ENCODE results near the gene TRAM2.

TRAM2 gene

DNA sequence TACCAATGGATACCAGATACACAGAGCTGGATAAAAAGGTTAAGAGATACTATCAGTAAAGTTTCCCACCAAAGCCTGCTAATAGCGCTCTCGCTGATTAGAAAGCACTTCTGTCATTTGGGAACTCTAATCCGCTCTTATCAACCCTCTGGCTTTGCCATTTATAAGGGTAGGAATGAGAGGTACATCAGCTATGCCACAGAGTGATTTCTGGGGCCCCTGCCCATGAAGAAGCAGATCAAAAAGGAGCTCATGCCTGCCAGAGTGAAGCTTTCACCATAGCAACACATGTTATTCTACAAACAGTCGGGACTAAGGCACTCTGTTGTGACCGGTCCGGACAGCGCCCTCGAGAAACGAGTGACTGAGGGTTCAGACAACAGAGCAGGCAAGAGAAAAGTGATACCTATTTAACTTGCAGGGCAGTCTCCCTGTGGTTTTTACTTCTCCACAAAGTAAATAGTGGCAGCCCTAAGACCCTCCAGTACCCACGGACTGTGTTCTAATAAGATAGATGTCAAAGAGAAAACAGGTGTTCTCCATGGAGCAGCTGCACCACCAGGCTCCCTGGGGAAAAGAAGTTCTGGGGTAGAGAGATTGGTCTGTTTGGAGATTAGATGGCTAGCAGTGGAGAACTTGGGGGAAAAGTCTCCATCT lies 5.6 kb downstream of the TRAM2 start:
- no peak for DNase-seq (ENCODE audit: low read depth in 2 of 3, low spot score in 2 of 3)

DNA sequence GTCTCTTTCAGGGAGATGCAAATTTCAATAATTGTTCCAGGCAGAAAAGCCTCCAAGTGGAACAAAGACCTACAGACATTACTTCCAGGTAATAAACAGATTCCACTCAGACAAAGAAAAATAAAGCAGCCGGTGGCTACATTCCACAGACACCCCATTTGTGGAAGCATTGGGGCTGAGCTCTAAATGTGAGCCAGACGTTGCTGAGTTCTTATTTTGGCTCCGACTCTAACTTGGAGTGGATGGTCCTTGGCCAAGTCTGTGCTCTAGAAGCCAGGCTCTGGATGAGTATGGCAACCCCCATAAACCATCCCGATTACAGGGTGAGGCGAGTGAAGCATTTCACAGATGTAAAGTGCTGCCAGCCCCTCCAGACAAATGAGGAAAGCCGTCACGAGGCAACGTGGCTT lies 6.6 kb downstream of the TRAM2 start:
- DNase-seq (ENCODE audit: low read depth in 2 of 3, low spot score in 2 of 3) = no peak

DNA sequence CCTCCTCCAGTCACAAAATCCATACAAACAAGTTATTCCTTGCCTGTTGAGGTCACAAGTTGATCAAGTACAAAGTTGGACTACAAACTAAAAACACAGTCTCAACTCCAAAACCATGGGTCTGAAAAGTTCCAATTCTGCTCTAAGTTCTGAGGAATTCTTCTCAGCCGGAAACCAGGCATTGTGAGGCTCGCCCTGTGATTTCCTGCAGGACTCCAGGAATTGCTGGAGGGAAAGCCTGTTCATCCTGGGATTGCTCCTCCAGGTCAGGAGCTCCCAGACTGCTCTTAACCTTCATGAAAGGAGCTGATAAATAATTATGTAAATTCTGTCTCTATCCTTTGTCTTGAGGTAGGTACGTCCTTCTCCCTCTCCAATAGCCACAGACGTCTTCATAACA lies 8.5 kb downstream of the TRAM2 start:
- DNase-seq (ENCODE audit: low read depth in 2 of 3, low spot score in 2 of 3) = no peak

DNA sequence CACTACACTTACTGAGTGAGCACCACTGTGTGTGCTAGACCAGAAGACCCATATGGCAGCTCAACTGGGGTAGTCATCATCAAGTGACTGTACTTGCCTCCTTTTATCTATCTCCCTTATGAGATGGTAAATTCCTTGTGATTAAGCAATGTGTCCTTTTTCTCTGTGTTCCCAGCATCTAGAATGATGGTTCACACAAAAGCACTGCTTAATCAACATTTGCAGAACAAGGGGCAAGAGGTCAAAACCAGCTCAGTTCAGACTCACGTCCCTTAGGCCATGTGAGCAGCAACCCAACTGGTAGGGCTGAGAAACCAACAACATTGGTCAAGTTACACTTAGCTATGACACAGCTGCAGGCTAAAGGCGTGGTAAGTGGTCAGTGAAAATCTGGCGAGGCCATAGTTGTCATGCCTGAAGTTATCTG lies 10.0 kb downstream of the TRAM2 start:
- no peak for DNase-seq (ENCODE audit: low read depth in 2 of 3, low spot score in 2 of 3)

DNA sequence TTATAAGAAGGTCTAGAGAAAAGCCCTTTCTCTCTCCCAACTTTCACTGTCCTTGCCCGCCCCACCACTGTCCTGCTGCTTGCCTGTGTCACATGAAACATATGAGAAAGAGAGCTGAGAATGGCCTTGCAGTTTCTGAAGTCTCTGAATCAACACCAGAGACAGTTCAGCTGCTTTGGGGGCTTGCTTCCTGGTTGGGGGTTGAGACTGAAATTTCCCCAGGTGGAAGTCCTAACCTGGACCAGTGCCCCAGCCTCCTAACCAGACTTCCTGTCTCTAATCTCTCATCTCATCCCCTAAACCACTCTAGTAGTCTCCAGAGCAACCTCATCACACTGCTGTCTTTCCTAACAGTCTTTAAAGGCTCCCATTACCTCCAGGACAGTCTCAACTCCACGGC lies 10.7 kb downstream of the TRAM2 start:
- no peak for DNase-seq (ENCODE audit: low read depth in 2 of 3, low spot score in 2 of 3)

DNA sequence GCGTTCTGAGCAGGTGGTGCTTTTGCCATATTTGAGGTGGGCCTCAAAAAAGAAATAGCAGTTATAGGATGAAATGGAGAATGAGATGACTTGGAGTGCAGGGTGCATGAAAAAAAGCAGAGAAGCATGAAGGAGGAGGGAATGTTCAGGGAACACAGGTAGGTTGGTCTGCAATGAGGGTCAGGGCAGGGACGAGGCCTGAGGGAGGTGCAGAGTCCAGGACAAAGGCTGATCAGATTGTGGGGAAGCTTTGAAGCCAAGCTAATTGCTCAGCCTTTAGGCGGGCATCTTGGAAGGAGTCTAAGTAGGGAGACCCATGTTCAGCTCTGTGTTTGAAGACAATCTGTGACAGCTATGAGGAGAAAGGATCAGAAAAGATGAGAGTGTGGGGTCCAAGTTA lies 12.0 kb downstream of the TRAM2 start:
- DNase-seq (ENCODE audit: low read depth in 2 of 3, low spot score in 2 of 3) = no peak

DNA sequence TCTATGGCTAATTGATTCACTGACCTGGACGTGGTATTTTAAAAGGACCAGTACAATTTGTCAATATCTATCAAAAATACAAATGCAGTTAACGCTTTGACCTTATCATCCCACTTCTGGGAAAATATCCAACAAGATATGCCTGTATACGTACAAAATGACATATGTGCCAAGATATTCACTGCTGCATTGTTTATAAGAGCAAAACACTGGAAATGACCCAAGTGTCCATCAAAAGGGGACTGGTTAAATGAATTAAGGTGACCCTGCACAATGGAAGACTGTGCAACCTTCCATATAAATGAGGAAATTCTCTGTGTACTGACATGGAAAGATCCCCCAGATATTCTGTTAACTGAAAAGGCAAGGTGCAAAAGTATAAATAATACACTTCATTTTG lies 13.9 kb downstream of the TRAM2 start:
- DNase-seq (ENCODE audit: low read depth in 2 of 3, low spot score in 2 of 3) = no peak

DNA sequence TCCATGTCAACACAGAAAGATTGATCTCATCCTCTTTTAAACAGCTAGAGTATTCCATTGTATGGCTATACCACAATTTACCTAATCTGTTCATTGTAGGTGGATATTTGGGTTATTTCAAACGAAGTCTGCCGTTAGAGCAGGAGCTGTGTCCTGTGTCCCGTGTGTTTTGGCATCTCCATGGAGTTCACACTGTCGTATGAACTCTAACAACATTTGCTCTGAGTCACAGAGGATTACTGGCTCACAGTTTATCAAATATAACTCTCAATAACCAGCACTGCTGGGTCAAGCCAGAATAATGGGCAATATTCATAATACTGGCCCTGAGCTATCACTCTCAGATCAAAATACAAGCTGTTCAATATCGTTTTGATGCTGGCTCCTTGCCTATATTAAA lies 16.4 kb downstream of the TRAM2 start:
- no peak for DNase-seq (ENCODE audit: low read depth in 2 of 3, low spot score in 2 of 3)

DNA sequence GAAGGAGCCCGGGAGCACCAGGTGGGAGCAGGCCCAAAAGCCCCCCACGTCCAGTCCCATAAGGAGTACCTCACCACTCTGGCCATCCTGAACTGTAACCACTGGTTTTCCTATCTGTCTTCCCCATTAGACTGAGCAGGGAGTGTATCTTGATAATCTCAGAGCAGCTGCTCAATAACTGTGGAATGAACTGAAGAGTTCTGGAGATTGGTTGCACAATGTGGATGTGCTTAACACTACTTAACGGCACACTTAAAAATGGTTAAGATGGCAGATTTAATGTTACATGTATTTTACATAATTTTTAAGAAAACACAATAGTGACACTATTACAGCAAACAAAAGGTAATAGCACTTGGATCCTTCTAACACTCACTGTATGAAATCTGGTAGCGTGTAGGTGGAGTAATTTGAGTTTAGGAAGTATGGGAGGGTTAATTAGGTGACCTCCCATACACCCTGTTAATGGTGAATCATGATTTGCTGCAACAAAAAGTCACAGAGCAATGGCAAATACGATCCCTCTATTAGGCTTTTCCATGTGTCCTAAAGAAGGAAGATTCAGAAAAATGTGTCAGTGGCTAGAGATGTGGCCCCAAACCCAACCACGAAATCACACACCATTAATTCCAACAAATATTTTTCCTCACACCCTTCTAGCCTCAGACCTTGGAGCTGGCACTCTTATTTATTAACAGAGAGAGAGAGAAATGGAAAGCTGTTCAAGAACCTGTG lies 18.4 kb downstream of the TRAM2 start:
- DNase-seq (ENCODE audit: low read depth in 2 of 3, low spot score in 2 of 3) = no peak

DNA sequence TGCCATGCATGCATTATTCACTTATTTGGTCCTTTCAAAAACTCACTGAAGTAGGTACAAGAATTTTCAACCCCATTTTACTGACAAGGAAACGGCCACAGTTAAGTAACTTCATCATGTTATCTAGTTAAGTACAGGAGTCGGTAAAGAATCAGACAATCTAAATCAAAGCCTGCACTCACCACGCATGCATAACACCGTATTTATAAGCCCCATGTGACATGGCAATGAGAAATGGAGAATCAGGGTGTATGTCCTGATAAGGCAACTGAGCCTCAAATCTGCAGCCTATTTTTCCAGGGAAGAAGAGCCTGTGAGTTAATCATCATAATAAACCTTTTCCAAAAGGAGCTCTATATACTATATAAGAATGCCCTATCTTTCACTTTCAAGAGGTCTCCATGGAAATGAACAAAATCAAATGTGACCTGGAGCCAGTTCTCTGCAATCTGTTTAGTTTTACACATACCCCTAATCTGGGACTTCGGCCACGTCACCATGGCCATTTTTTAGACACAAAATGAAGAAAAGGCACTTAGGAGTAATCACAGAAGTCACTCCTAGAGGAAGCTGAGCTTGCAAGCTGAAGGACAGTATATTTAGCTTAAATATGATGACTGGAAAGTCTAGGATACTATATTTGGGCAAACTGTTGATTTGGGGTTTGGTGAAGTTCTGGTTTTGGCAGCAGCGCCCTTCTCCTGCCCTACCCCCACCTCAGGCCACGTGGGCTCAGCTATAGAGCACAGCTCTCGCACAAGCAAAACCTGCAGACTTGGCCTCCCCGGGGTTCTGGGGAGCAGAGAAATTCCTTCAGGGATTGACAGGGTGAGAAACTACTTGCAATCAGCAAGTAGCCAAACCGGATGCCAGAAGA lies 19.2 kb downstream of the TRAM2 start:
- DNase-seq (ENCODE audit: low read depth in 2 of 3, low spot score in 2 of 3) = no peak

DNA sequence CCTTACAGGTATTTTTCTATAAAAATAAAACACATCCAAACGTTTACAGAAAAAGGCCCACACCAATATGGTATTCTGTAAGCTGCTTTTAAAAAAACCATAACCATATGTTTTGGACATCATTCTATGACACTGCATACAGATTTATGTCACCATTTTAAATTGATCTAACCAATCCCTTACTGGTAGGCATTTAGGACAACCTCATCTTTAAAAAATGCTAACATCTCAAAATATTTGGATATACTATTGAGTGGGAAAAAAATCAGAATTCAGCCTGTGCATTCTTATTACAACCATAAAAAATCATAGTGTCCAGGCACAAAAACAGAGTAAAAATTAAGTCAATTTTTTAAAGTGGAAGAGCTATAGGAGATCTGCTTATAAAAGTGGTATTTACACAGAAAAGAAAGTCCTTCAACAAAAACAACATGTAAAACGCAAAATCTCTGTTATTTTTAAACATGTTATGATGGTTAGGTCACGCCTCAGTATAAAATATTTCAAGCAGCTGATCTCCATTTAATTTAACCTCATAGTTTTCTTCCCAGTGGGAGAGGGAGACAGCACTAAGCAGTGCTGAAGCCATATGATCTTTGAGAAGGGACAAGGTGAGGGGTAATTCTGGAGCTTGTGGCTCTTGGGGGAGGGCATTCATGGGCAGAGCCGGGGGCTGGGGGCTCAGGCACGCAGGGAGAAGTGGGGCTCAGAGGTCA lies 21.2 kb downstream of the TRAM2 start:
- no peak for DNase-seq (ENCODE audit: low read depth in 2 of 3, low spot score in 2 of 3)

DNA sequence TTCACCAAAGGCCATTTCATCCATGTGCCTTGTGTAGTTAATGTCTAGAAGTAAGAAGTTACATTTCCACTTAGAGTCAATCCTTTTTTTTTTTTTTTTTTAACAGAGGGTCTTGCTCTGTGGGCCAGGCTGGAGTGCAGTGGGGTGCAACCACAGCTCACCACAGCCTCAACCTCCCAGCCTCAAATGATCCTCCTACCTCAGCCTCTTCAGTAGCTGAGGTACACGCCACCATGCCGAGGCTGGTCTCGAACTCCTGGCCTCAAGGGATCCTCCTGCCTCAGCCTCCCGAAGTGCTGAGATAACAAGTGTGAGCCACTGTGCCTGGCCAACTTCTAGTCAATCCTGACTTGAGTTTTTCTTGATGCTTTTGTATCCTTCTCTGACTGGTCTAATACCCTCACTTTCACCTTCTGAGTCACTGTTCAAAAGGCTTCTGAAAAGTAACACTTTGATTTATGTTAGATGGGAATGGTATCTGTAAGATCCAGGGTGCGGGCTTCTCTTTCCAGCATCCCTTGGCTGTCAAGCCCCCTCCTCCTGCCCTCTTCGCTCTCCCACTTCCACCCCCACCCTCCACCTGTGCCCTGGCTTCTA lies 22.1 kb downstream of the TRAM2 start:
- no peak for DNase-seq (ENCODE audit: low read depth in 2 of 3, low spot score in 2 of 3)

DNA sequence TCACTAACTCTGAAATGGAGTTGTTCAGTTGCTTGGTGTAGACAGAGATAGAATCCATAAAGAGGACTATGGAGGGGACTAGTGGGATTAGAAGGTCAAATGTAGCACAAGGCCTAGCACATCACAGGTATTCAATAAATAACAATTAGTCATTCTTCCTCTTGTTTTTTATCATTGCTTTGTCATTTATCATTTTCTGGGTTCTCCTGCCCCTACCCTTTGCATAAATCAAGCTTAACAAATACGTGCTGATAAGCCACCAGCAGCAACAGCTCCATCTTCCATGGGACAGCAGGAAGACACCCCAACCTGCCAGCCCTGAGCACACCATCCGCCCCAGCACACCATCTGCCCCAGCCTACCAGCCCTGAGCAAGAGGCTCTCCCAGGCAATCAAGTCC lies 23.1 kb downstream of the TRAM2 start:
- no peak for DNase-seq (ENCODE audit: low read depth in 2 of 3, low spot score in 2 of 3)

DNA sequence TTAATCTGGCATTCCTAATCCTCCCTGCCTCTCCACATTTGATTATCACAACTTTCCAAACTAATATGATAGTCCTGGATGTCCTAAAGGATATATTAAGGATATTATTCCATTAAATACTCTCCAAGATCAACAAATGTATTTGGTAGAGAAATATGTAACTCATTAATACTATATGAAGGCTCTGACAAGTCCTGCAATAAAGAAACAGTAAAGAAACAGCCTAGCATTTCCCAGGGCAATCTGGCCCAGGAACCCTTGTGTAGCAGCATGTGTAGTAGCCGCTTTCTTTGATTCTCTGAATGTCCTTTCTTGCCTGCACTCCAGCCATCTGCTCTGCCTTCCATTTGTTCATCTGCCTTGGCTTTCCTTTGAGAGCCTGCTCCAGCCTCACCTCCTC lies 23.7 kb downstream of the TRAM2 start:
- no peak for DNase-seq (ENCODE audit: low read depth in 2 of 3, low spot score in 2 of 3)

DNA sequence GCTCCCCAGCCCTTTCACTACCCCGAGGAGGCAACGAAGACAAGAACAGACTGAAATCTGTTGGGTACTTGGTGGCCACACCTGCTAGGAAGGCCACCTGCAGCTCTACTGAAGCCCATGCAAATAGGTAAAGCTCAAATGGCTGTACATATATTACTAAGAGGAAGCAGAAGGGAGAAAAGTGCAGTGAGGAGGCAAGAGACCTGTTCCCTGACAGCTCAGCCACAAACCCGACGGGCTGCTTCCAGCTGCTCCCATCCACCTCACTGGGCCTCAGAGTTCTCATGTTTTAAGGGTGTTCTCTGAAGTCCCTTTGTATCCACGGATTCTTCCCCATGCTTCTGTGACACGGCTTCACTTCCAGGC lies 24.6 kb downstream of the TRAM2 start:
- no peak for DNase-seq (ENCODE audit: low read depth in 2 of 3, low spot score in 2 of 3)

DNA sequence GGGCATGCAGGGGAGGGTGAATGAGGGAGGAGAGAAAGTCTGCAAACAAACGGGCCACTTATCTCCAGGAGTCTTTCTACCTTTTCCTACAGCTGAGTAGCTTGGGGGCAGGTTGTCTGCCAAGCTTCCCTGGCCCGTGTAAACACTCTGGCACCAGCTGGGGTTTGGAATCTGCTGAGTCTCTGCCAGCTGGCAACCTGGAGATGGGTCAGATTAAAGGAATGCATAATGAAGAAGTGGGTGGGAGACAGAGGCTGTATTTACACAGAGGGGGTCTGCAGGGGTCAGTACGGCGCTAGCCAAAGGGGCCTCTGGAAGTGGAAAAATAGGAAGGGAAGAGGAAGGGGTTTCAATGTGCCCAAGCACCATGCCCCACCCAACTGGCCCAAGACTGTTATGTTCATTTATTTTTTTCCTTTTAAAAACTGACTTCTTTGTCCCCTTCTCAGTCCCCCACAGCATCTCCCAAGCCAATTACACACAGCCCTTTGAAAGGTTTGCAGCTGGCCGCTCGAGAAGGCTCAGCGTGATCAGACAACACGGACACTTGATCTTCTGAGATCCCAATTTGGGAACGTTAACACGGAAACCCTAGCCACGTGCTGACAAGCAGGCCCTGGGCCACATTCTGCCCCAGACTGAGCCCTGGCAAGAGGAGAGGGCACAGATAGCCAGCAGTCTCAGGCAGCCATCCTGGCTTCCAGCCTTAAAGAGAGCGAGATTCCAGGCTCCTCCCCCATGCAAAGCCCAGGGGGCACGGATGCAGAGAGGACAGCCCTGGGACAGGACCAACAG lies 25.2 kb downstream of the TRAM2 start:
- DNase-seq (ENCODE audit: low read depth in 2 of 3, low spot score in 2 of 3) = no peak

DNA sequence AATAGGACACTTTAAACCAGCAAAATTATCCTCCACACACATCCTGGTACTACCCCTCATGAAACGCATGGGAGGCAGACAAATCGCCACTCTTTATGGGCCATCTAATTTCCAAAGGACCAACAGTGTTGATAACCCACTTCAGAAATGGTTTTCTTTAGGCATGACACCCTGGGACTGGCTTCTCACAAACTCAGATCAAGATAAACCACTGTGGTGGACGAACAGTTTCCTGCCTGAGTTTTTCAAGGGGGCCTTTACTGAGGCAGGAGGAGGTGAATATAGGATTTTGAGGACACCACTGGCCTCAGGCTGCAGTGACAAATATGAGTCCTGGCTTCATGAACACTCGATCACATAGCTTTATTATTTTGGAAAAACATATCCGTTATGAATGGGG lies 26.0 kb downstream of the TRAM2 start:
- no peak for DNase-seq (ENCODE audit: low read depth in 2 of 3, low spot score in 2 of 3)

DNA sequence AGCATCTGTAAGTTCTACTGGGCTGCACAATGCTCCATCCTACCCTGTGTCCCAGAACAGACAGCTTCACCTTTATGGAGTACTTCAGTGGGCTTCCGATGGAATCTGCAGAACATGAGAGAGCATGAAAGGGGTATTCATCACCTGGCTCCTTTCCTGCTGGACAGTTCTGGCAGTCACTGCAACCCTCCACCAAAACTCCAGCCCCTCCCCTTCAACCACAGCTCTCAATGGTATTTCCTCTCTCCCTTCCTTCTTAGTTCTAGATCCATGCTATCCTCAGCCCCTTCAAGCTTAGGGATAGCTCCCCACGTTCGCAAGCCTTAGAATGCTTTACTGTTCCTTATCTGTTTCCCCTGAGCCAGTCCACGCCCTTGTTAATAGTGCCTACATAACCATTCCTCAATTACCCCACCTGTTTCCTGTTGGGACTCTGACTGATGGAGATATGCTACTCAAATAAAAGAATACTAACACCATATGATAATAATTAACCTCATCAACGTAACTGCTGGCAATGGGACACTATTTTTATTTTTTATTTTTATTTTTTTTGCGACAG lies 26.8 kb downstream of the TRAM2 start:
- no peak for DNase-seq (ENCODE audit: low read depth in 2 of 3, low spot score in 2 of 3)

DNA sequence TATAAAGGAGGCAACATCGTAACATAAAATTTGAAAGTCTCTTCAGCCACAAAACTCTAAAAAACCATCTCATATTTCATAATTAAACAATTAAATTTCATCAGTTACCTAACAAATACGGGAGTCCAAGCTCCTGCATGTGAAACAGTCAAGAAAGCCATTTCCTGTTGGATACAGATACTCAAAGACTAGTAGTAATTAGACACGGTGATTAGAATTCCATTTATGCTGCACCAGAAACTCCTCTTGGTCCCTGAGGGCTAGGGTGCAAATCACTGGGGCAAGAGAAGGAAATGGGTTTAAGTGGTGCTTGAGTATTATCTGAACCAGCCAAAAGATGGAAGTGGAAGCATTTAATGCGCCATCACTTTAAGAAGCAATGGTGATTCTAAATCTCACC lies 27.4 kb downstream of the TRAM2 start:
- DNase-seq (ENCODE audit: low read depth in 2 of 3, low spot score in 2 of 3) = no peak

DNA sequence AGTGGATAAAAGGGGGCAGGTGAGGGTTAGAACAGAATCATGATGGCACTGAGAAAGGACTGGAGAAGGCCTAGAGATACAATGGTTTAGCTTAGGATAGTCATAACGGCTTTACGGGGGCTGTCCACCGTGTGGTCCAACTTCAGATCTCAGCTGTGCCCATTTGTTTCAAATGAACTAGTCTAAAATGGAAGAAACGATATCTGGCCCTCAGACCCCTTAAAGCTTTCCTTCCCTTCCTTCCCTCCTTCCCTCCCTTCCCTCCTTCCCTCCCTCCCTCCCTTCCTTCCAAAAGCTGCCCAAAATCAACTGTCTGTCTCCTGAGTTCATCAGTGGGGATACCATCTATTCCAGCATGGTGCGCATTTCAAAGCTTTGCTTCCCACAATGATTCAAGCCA lies 27.9 kb downstream of the TRAM2 start:
- no peak for DNase-seq (ENCODE audit: low read depth in 2 of 3, low spot score in 2 of 3)

Data from activated CD8-positive, alpha-beta memory T cell treated with anti-CD3 and anti-CD28 coated beads for 48 hours (primary cell).